Neural cell (in vitro differentiated cells): ENCODE data around the gene IVNS1ABP. TPM values are rescaled to one million over a fixed set of nuclear protein-coding genes. Genes with fewer than 3 reads are reported as not detected.

Experiments used
- H2AFZ ChIP-seq: fragments of 200-600, 300-800 bp; sonication (generic), shearing (Covaris generic); 2 replicates; pipeline ENCODE4 v1.6.0; 2014; ENCODE audit warnings: low read depth, mild to moderate bottlenecking, antibody characterized with exemption, low read length, moderate library complexity
- H3F3A ChIP-seq: fragments of 200-600 bp; shearing (Covaris generic); 2 replicates; pipeline ENCODE4 v1.6.1; 2016; ENCODE audit warnings: mild to moderate bottlenecking, moderate library complexity, mixed read lengths, antibody characterized with exemption, low read length; ENCODE audit not compliant: insufficient read depth, poor library complexity, severe bottlenecking
- H3K27ac ChIP-seq: fragments of 200-600, 300-800 bp; sonication (generic), shearing (Covaris generic); 2 replicates; pipeline ENCODE4 v1.5.1; 2014; ENCODE audit warnings: mild to moderate bottlenecking, low read length, moderate library complexity
- H3K27me3 ChIP-seq: fragments of 300-800, 200-600 bp; sonication (generic), shearing (Covaris generic); 2 replicates; pipeline ENCODE4 v1.6.0; 2014; ENCODE audit warnings: mild to moderate bottlenecking, low read depth, low read length, moderate library complexity; ENCODE audit not compliant: insufficient read depth
- H3K36me3 ChIP-seq: fragments of 300-800, 200-600 bp; sonication (generic), shearing (Covaris generic); 2 replicates; pipeline ENCODE4 v1.5.1; 2014; ENCODE audit warnings: mild to moderate bottlenecking, antibody characterized with exemption, low read length, moderate library complexity; ENCODE audit not compliant: insufficient read depth
- H3K4me2 ChIP-seq: fragments of 300-800, 200-600 bp; sonication (generic), shearing (Covaris generic); 2 replicates; pipeline ENCODE4 v1.6.0; 2014; ENCODE audit warnings: mild to moderate bottlenecking, low read length
- H3K4me3 ChIP-seq: fragments of 300-800, 200-600 bp; sonication (generic), shearing (Covaris generic); 2 replicates; pipeline ENCODE4 v1.5.1; 2014; ENCODE audit warnings: mild to moderate bottlenecking, low read length, moderate library complexity
- H3K79me2 ChIP-seq: fragments of 200-600 bp; shearing (Covaris generic); replicated peaks from 2 replicates; pipeline ENCODE4 v1.6.0; 2014; ENCODE audit warnings: mild to moderate bottlenecking, low read length, moderate library complexity; ENCODE audit not compliant: insufficient read depth
- H3K9ac ChIP-seq: fragments of 300-800, 200-600 bp; sonication (generic), shearing (Covaris generic); 2 replicates; pipeline ENCODE4 v1.6.1; 2016; ENCODE audit warnings: mild to moderate bottlenecking, low read length, mixed read lengths
- H3K9me2 ChIP-seq: fragments of 200-600 bp; shearing (Covaris generic); 2 replicates; pipeline ENCODE4 v1.6.1; 2016; ENCODE audit warnings: mild to moderate bottlenecking, low read length, mixed read lengths; ENCODE audit not compliant: insufficient read depth
- H3K9me3 ChIP-seq: fragments of 200-600, 300-800 bp; sonication (generic), shearing (Covaris generic); 2 replicates; pipeline ENCODE4 v1.6.1; 2016; ENCODE audit warnings: mild to moderate bottlenecking, mixed run types, low read length, moderate library complexity, mixed read lengths
- H4K20me1 ChIP-seq: fragments of 200-600 bp; shearing (Covaris generic); 2 replicates; pipeline ENCODE4 v1.6.1; 2016; ENCODE audit warnings: mild to moderate bottlenecking, mixed run types; ENCODE audit not compliant: insufficient read depth
- CTCF ChIP-seq: fragments of 450-650 bp; IDR thresholded peaks from 2 replicates; pipeline ENCODE4 v1.5.1; 2014; ENCODE audit warnings: antibody characterized with exemption, mild to moderate bottlenecking, moderate library complexity; ENCODE audit not compliant: poor library complexity, severe bottlenecking
- EP300 ChIP-seq: fragments of 450-650 bp; conservative IDR thresholded peaks from 2 replicates; pipeline ENCODE4 v1.6.1; 2014; ENCODE audit warnings: antibody characterized with exemption, mild to moderate bottlenecking, moderate library complexity; ENCODE audit not compliant: poor library complexity, severe bottlenecking
- EZH2 ChIP-seq: fragments of 200-600, 300-800 bp; shearing (Covaris generic), sonication (generic); IDR thresholded peaks from 2 replicates; pipeline ENCODE4 v1.6.1; 2014; ENCODE audit warnings: antibody characterized with exemption, low read length, borderline replicate concordance, mild to moderate bottlenecking; ENCODE audit not compliant: insufficient read depth, poor library complexity, severe bottlenecking
- MXI1 ChIP-seq: fragments of 450-650 bp; conservative IDR thresholded peaks from 2 replicates; pipeline ENCODE4 v1.6.1; 2014; ENCODE audit warnings: antibody characterized with exemption, mild to moderate bottlenecking; ENCODE audit not compliant: poor library complexity, severe bottlenecking
- POLR2AphosphoS5 ChIP-seq: IDR thresholded peaks from 2 replicates; pipeline ENCODE4 v1.6.1; 2012
- RAD21 ChIP-seq: fragments of 450-650 bp; conservative IDR thresholded peaks from 2 replicates; pipeline ENCODE4 v1.6.1; 2014; ENCODE audit warnings: antibody characterized with exemption, mild to moderate bottlenecking, moderate library complexity
- REST ChIP-seq: IDR thresholded peaks from 2 replicates; pipeline ENCODE4 v1.6.1; 2012; ENCODE audit warnings: borderline replicate concordance
- SMC3 ChIP-seq: fragments of 450-650 bp; conservative IDR thresholded peaks from 2 replicates; pipeline ENCODE4 v1.6.1; 2014; ENCODE audit warnings: antibody characterized with exemption, mild to moderate bottlenecking, moderate library complexity; ENCODE audit not compliant: poor library complexity
- TAF1 ChIP-seq: IDR thresholded peaks from 2 replicates; pipeline ENCODE4 v1.6.1; 2012; ENCODE audit warnings: low read depth
- polyA plus RNA-seq: library from polyadenylated mRNA; depleted of rRNA; stranded (reverse); fragments of >200 nt; gene quantifications from 2 replicates; pipeline ENCODE4 v1.2.3, GENCODE V29; 2014

The IVNS1ABP gene
- polyA plus RNA-seq, 1 donor from 2014 or later = 208 TPM

GRCh38 chr1:185280589-185280988 is 36.5 kb downstream of the IVNS1ABP start:
- H3K4me3 ChIP-seq = no peak overlapping the region
- no peak overlapping the region for H2AFZ ChIP-seq
- no peaks in the 10 kb centered on the region for H4K20me1 ChIP-seq
- H3K27me3 ChIP-seq = no peaks in the 10 kb centered on the region
- no peaks in the 10 kb centered on the region for H3K79me2 ChIP-seq
- H3K27ac ChIP-seq = no peak overlapping the region
- no peaks in the 10 kb centered on the region for H3F3A ChIP-seq
- H3K9ac ChIP-seq = no peak overlapping the region
- TF ChIP-seq MXI1 (no peak), EP300 (no peak), TAF1 (no peak), EZH2 (no peak), RAD21 (no peak), POLR2AphosphoS5 (no peak), REST (no peak), SMC3 (no peak), CTCF (no peak)
- no peak overlapping the region for H3K4me2 ChIP-seq
- peaks cover 6% of the 10 kb centered on the region for H3K36me3 ChIP-seq
- no peaks in the 10 kb centered on the region for H3K9me3 ChIP-seq
- no peaks in the 10 kb centered on the region for H3K9me2 ChIP-seq

- peaks cover 6% of the 10 kb centered on the region for H3K36me3 ChIP-seq
- H3K27me3 ChIP-seq = no peaks in the 10 kb centered on the region
- no peak overlapping the region for H3K9ac ChIP-seq
- H2AFZ ChIP-seq = no peak overlapping the region
- no peak overlapping the region for H3K4me2 ChIP-seq
- no peaks in the 10 kb centered on the region for H4K20me1 ChIP-seq
- no peak overlapping the region for H3K27ac ChIP-seq
- no peak for TF ChIP-seq REST
- TF ChIP-seq EP300 = no peak
- no peak for TF ChIP-seq POLR2AphosphoS5
- TF ChIP-seq TAF1 = no peak
- TF ChIP-seq MXI1 = no peak
- no peak for TF ChIP-seq SMC3
- TF ChIP-seq RAD21 = no peak
- TF ChIP-seq CTCF = no peak
- no peak for TF ChIP-seq EZH2
- H3F3A ChIP-seq = no peaks in the 10 kb centered on the region
- H3K4me3 ChIP-seq = no peak overlapping the region
- H3K9me3 ChIP-seq = no peaks in the 10 kb centered on the region
- H3K79me2 ChIP-seq = no peaks in the 10 kb centered on the region
- no peaks in the 10 kb centered on the region for H3K9me2 ChIP-seq
Measured at GRCh38 chr1:185279571-185279970, 37.5 kb downstream of the IVNS1ABP start.
